Stimulated activated naive CD8-positive, alpha-beta T cell treated with anti-CD3 and anti-CD28 coated beads, Interleukin-15, Interleukin-2, amounts not matched to agents 100 ng/mL and 50 ng/mL, for 24 hours (primary cell): ENCODE results near the gene TAGAP.

Experiments used
- H3K27ac Mint-ChIP-seq: one replicate; pipeline ENCODE4 v1.8.0; 2021; ENCODE audit warnings: mild to moderate bottlenecking, mixed read lengths
- H3K27me3 Mint-ChIP-seq: one replicate; pipeline ENCODE4 v1.8.0; 2021; ENCODE audit warnings: mixed read lengths
- H3K36me3 Mint-ChIP-seq: one replicate; pipeline ENCODE4 v1.8.0; 2021; ENCODE audit warnings: low read depth, mixed read lengths
- H3K4me1 Mint-ChIP-seq: one replicate; pipeline ENCODE4 v1.8.0; 2021; ENCODE audit warnings: low read depth, mixed read lengths
- H3K4me3 Mint-ChIP-seq: one replicate; pipeline ENCODE4 v1.8.0; 2021; ENCODE audit warnings: mild to moderate bottlenecking, mixed read lengths
- H3K9me3 Mint-ChIP-seq: one replicate; pipeline ENCODE4 v1.8.0; 2021; ENCODE audit warnings: mixed read lengths

The TAGAP gene

GRCh38 chr6:159062976-159063375 lies 18.2 kb upstream of the TAGAP start:
- H3K27me3 Mint-ChIP-seq = no peaks in the 10 kb centered on the region
- H3K27ac Mint-ChIP-seq = peak overlapping the region; percentile 75
- peaks cover 100% of the 10 kb centered on the region for H3K4me1 Mint-ChIP-seq
- H3K4me3 Mint-ChIP-seq = peak overlapping the region; percentile 61
- no peaks in the 10 kb centered on the region for H3K9me3 Mint-ChIP-seq
- H3K36me3 Mint-ChIP-seq = no peaks in the 10 kb centered on the region

GRCh38 chr6:159062564-159062945 lies 17.8 kb upstream of the TAGAP start:
- Mint-ChIP-seq H3K27me3 (no peaks in the 10 kb centered on the region), H3K4me1 (peaks cover 100% of the 10 kb centered on the region), H3K27ac (peak overlapping the region; percentile 75), H3K4me3 (peak overlapping the region; percentile 61), H3K36me3 (no peaks in the 10 kb centered on the region), H3K9me3 (no peaks in the 10 kb centered on the region)

DNA sequence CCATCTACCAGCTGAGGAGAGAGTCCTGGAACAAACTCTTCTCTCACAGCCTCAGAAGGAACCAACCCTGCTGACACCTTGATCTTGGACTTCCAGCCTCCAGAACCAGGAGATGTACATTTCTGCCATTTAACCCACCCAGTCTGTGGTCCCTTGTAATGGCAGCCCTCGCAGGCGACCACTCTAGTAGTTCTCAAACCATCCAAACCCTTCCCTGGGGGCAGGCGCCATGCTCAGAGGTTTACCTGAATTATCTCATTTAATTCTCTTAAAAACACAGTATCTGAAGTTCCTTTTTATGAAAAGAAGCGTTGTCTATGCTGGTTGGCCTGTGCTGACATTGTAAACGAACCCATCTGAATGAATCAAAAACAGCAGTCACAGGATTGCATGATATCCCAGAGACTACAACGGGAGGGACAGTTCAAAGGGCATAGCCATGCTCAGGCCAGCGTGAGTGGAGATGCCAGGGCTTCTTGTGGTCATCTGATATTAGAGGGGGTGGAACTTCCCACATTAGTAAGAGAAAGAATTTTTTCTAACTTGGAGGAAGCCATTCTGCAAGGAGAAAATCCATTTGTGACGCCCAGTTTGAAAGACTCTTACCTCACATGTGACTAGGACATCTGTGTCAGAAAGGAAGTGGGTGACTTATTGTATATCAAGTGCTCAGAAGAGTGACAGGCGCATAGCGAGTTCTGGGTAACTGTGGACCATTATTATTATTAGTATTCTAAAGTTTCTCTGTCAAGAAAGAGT lies 17.2 kb upstream of the TAGAP start:
- H3K36me3 Mint-ChIP-seq = no peaks in the 10 kb centered on the region
- peak overlapping the region; percentile 75 for H3K27ac Mint-ChIP-seq
- H3K4me3 Mint-ChIP-seq = peak overlapping the region; percentile 61
- H3K9me3 Mint-ChIP-seq = no peaks in the 10 kb centered on the region
- no peaks in the 10 kb centered on the region for H3K27me3 Mint-ChIP-seq
- H3K4me1 Mint-ChIP-seq = peaks cover 100% of the 10 kb centered on the region

GRCh38 chr6:159061146-159061545 lies 16.4 kb upstream of the TAGAP start:
- Mint-ChIP-seq H3K9me3 (no peaks in the 10 kb centered on the region), H3K27me3 (no peaks in the 10 kb centered on the region), H3K4me3 (no peak overlapping the region), H3K4me1 (peaks cover 100% of the 10 kb centered on the region), H3K36me3 (no peaks in the 10 kb centered on the region), H3K27ac (peak overlapping the region; percentile 75)

GRCh38 chr6:159059885-159060506 lies 15.2 kb upstream of the TAGAP start:
- Mint-ChIP-seq H3K27ac (peak overlapping the region; percentile 75), H3K36me3 (no peaks in the 10 kb centered on the region), H3K9me3 (no peaks in the 10 kb centered on the region), H3K4me1 (peaks cover 100% of the 10 kb centered on the region), H3K27me3 (no peaks in the 10 kb centered on the region), H3K4me3 (peak overlapping the region; percentile 37)

- peaks cover 100% of the 10 kb centered on the region for H3K4me1 Mint-ChIP-seq
- H3K36me3 Mint-ChIP-seq = no peaks in the 10 kb centered on the region
- peak overlapping the region; percentile 75 for H3K27ac Mint-ChIP-seq
- H3K4me3 Mint-ChIP-seq = peak overlapping the region; percentile 37
- no peaks in the 10 kb centered on the region for H3K9me3 Mint-ChIP-seq
- no peaks in the 10 kb centered on the region for H3K27me3 Mint-ChIP-seq
These were observed 14.3 kb upstream of the TAGAP start for GRCh38 chr6:159059141-159059540.

- Mint-ChIP-seq H3K36me3 (no peaks in the 10 kb centered on the region), H3K27ac (peak overlapping the region; percentile 75), H3K27me3 (no peaks in the 10 kb centered on the region), H3K9me3 (no peaks in the 10 kb centered on the region), H3K4me3 (peak overlapping the region; percentile 57), H3K4me1 (peaks cover 100% of the 10 kb centered on the region)
These were observed 12.1 kb upstream of the TAGAP start for GRCh38 chr6:159056899-159057298.

DNA sequence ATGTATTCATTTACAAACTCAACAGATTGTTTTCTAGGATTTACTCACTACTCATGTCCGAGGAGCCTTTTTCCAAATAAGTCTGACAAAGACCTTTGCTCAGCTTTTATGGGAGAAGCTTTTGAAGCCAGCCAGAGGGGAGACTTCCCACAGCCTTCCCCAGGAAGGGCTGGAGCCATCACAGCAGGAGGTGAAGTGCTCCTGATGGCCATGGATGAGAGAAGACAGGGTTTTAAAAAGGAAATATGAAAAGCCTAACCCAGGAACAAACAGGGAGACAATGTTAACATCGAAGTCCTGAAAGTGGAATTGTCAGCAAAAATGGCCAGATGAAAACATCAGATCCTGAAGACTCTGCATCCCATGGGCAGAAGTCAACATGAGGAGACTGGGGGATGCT lies 11.6 kb upstream of the TAGAP start:
- H3K27ac Mint-ChIP-seq = peak overlapping the region; percentile 75
- no peaks in the 10 kb centered on the region for H3K36me3 Mint-ChIP-seq
- no peaks in the 10 kb centered on the region for H3K27me3 Mint-ChIP-seq
- peak overlapping the region; percentile 57 for H3K4me3 Mint-ChIP-seq
- peaks cover 99% of the 10 kb centered on the region for H3K4me1 Mint-ChIP-seq
- no peaks in the 10 kb centered on the region for H3K9me3 Mint-ChIP-seq

DNA sequence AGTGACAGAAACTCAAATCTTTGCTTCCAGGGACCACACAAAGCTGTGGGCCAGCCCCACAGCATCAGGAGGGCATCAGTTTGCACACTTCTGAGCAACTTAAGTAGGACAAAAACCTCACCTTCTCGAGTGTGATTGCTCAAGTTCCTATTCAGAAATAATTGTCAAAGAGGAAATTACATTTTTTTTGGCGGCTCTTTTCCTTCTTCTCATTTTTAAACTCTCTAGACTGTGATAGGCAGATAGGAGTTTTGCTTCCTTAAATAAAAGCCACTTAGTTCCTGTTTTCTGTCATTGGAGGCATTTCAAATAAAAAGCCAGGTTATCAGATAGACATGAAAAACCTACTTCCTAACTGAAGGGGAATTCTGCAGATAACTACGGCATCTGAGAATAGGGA lies 11.2 kb upstream of the TAGAP start:
- H3K27ac Mint-ChIP-seq = peak overlapping the region; percentile 75
- peak overlapping the region; percentile 57 for H3K4me3 Mint-ChIP-seq
- no peaks in the 10 kb centered on the region for H3K36me3 Mint-ChIP-seq
- no peaks in the 10 kb centered on the region for H3K9me3 Mint-ChIP-seq
- H3K27me3 Mint-ChIP-seq = no peaks in the 10 kb centered on the region
- H3K4me1 Mint-ChIP-seq = peaks cover 94% of the 10 kb centered on the region

DNA sequence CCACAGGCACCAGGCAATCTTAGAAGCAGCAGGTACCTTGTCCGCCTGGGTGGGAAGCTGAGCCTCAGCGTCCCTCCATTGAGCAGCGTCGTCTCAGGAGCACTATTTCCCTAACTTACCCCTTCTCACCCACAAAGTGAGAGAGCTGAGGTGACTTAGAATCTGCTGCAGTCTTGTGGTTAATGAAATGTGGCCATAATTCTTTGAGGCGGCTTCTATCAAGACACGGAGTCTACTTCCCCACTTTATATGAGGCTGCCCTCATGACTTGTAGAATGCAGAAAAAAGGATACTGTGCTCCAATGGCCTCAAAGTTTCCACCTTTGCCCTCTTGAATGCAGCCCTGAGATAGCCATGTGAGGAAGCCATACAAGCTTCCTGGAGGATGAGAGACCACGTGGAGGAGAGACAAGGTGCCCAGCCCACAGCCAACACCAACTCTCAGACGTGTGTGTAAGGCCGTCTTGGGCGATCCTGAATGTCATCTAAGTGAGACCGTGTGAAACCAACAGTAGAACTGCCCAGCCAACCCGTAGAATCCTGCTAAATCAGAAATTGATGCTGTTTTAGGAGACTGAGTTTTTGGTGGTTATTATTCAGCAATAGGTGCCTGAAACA lies 9.1 kb upstream of the TAGAP start:
- Mint-ChIP-seq H3K27ac (peak overlapping the region; percentile 38), H3K4me3 (peak overlapping the region; percentile 17)

GRCh38 chr6:159052720-159053119 lies 7.9 kb upstream of the TAGAP start:
- no peaks in the 10 kb centered on the region for H3K27me3 Mint-ChIP-seq
- H3K27ac Mint-ChIP-seq = no peak overlapping the region
- peaks cover 79% of the 10 kb centered on the region for H3K4me1 Mint-ChIP-seq
- H3K4me3 Mint-ChIP-seq = no peak overlapping the region
- H3K9me3 Mint-ChIP-seq = no peaks in the 10 kb centered on the region
- H3K36me3 Mint-ChIP-seq = no peaks in the 10 kb centered on the region

More for the DNA sequence above, 9.1 kb upstream of the TAGAP start:
- no peaks in the 10 kb centered on the region for H3K27me3 Mint-ChIP-seq
- no peaks in the 10 kb centered on the region for H3K36me3 Mint-ChIP-seq
- H3K4me1 Mint-ChIP-seq = peaks cover 79% of the 10 kb centered on the region
- no peaks in the 10 kb centered on the region for H3K9me3 Mint-ChIP-seq

- peak overlapping the region; percentile 60 for H3K4me3 Mint-ChIP-seq
- H3K36me3 Mint-ChIP-seq = peaks cover 18% of the 10 kb centered on the region
- H3K9me3 Mint-ChIP-seq = no peaks in the 10 kb centered on the region
- H3K27me3 Mint-ChIP-seq = no peaks in the 10 kb centered on the region
- H3K4me1 Mint-ChIP-seq = peaks cover 62% of the 10 kb centered on the region
- H3K27ac Mint-ChIP-seq = peak overlapping the region; percentile 94
These were observed 3.3 kb upstream of the TAGAP start for GRCh38 chr6:159047891-159048685.

DNA sequence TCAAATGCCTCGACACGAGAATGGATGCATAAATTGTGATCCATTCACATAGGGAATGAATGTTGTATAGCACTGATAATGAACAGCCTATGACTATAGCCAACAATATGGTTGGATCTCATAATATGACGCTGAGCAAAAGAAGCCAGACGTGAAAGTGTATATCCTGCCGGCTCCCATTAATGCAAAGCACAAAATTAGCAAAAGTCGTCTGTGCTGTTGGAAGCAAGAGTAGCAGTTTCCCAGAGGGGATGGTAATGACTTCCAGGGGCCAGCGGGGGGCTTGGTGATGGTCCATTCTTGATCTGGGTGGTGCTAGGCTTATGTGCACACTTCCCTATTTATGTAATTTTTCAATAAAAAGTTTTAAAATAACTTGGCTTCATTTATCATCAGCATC lies 1.0 kb upstream of the TAGAP start:
- Mint-ChIP-seq H3K36me3 (peaks cover 41% of the 10 kb centered on the region), H3K27me3 (no peaks in the 10 kb centered on the region), H3K4me1 (peaks cover 64% of the 10 kb centered on the region), H3K27ac (peak overlapping the region; percentile 100), H3K9me3 (no peaks in the 10 kb centered on the region), H3K4me3 (peak overlapping the region; percentile 100)

- H3K4me1 Mint-ChIP-seq = peaks cover 77% of the 10 kb centered on the region
- peak overlapping the region; percentile 100 for H3K27ac Mint-ChIP-seq
- peaks cover 60% of the 10 kb centered on the region for H3K36me3 Mint-ChIP-seq
- H3K27me3 Mint-ChIP-seq = no peaks in the 10 kb centered on the region
- H3K4me3 Mint-ChIP-seq = peak overlapping the region; percentile 100
- no peaks in the 10 kb centered on the region for H3K9me3 Mint-ChIP-seq
These were observed 844 bp downstream of the TAGAP start for GRCh38 chr6:159043947-159044346.

DNA sequence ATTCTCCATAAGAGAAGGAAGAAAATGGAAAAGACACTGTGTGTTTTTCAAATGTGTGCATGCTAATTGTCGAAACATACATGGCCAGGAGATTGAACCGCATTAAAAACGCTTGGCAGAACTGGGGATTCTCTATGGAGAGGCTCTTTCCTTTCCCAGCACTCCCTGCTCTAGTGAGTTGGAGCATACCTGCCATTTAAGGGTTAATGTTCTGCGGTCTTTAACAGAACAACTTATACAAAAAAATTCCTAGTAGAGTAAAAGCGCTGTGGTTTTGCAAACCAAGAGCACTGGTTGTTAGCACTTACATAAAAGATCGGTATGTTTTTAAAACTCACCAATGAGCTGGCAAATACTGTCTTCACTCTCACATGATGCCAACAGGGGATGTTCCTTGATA lies 1.5 kb downstream of the TAGAP start:
- Mint-ChIP-seq H3K27ac (peak overlapping the region; percentile 100), H3K27me3 (no peaks in the 10 kb centered on the region), H3K36me3 (peaks cover 67% of the 10 kb centered on the region), H3K9me3 (no peaks in the 10 kb centered on the region), H3K4me3 (peak overlapping the region; percentile 100), H3K4me1 (peaks cover 78% of the 10 kb centered on the region)
